KMS-11 (cell line): ENCODE results near the gene NCF4.

Source experiments
- H2AFZ ChIP-seq: fragments of 200-600 bp; sonication (generic); 2 replicates; pipeline ENCODE4 v1.6.1; 2016; ENCODE audit warnings: antibody characterized with exemption, mixed run types, low read depth
- H3K27ac ChIP-seq: fragments of 200-600 bp; sonication (generic); 2 replicates; pipeline ENCODE4 v1.6.1; 2016; ENCODE audit warnings: mild to moderate bottlenecking, mixed run types
- H3K27me3 ChIP-seq: fragments of 200-600 bp; sonication (generic); 2 replicates; pipeline ENCODE4 v1.6.1; 2017; ENCODE audit warnings: mild to moderate bottlenecking, low read depth, mixed run types, moderate library complexity; ENCODE audit not compliant: insufficient read depth
- H3K36me3 ChIP-seq: fragments of 200-600 bp; sonication (generic); 2 replicates; pipeline ENCODE4 v1.6.1; 2017; ENCODE audit warnings: mild to moderate bottlenecking, mixed run types; ENCODE audit not compliant: insufficient read depth
- H3K4me1 ChIP-seq: fragments of 200-600 bp; sonication (generic); 2 replicates; pipeline ENCODE4 v1.6.1; 2016; ENCODE audit warnings: mild to moderate bottlenecking, low read depth, mixed run types; ENCODE audit not compliant: poor library complexity, severe bottlenecking
- H3K4me2 ChIP-seq: fragments of 200-600 bp; sonication (generic); 2 replicates; pipeline ENCODE4 v1.7.0; 2016; ENCODE audit warnings: mild to moderate bottlenecking, mixed run types
- H3K4me3 ChIP-seq: fragments of 200-600 bp; sonication (generic); IDR thresholded peaks from 2 replicates; pipeline ENCODE4 v1.6.1; 2017; ENCODE audit warnings: low read depth, low read length, mixed read lengths; ENCODE audit not compliant: insufficient read depth
- H3K79me2 ChIP-seq: fragments of 200-600 bp; sonication (generic); 2 replicates; pipeline ENCODE4 v1.6.1; 2016; ENCODE audit warnings: low read depth, mixed run types; ENCODE audit not compliant: insufficient read depth
- H3K9ac ChIP-seq: fragments of 200-600 bp; sonication (generic); 2 replicates; pipeline ENCODE4 v1.6.1; 2016; ENCODE audit warnings: mild to moderate bottlenecking, mixed run types
- H4K20me1 ChIP-seq: fragments of 200-600 bp; sonication (generic); 2 replicates; pipeline ENCODE4 v1.6.1; 2016; ENCODE audit warnings: mild to moderate bottlenecking, mixed run types; ENCODE audit not compliant: insufficient read depth
- CTCF ChIP-seq: fragments of 200-600 bp; sonication (generic); conservative IDR thresholded peaks from 2 replicates; pipeline ENCODE4 v1.6.1; 2017; ENCODE audit warnings: low read depth, mild to moderate bottlenecking, antibody characterized with exemption, low read length, moderate library complexity, mixed read lengths

NCF4 gene

GRCh38 chr22:36881504-36882245, 20.9 kb downstream of the NCF4 start:
- Histone ChIP-seq H2AFZ (no peak overlapping the region), H3K4me3 (no peak overlapping the region), H3K4me2 (no peak overlapping the region), H3K27me3 (peaks cover 2% of the 10 kb centered on the region; the same call in 1 of the 2 replicates), H3K27ac (no peak overlapping the region), H3K79me2 (no peaks in the 10 kb centered on the region), H3K4me1 (no peaks in the 10 kb centered on the region), H3K9ac (no peak overlapping the region), H3K36me3 (no peaks in the 10 kb centered on the region), H4K20me1 (no peaks in the 10 kb centered on the region)
- TF ChIP-seq CTCF: no peak

GRCh38 chr22:36884349-36885158, 23.7 kb downstream of the NCF4 start:
- H3K27me3 ChIP-seq: peaks cover 4% of the 10 kb centered on the region; the same call in 1 of the 2 replicates
- H3K4me1 ChIP-seq: no peaks in the 10 kb centered on the region
- no peak overlapping the region for H3K27ac ChIP-seq
- no peaks in the 10 kb centered on the region for H3K79me2 ChIP-seq
- H3K4me2 ChIP-seq: no peak overlapping the region
- H3K4me3 ChIP-seq: no peak overlapping the region
- H3K9ac ChIP-seq: no peak overlapping the region
- no peaks in the 10 kb centered on the region for H4K20me1 ChIP-seq
- H3K36me3 ChIP-seq: no peaks in the 10 kb centered on the region
- H2AFZ ChIP-seq: no peak overlapping the region
- TF ChIP-seq CTCF: no peak

GRCh38 chr22:36885474-36885873, 24.7 kb downstream of the NCF4 start:
- Histone ChIP-seq H3K79me2 (no peaks in the 10 kb centered on the region), H3K27me3 (peaks cover 4% of the 10 kb centered on the region; the same call in 1 of the 2 replicates), H3K4me1 (no peaks in the 10 kb centered on the region), H3K36me3 (no peaks in the 10 kb centered on the region), H3K4me3 (no peak overlapping the region), H3K27ac (no peak overlapping the region), H3K9ac (no peak overlapping the region), H4K20me1 (no peaks in the 10 kb centered on the region), H2AFZ (no peak overlapping the region), H3K4me2 (no peak overlapping the region)
- no peak for TF ChIP-seq CTCF

- H3K27me3 ChIP-seq: peaks cover 4% of the 10 kb centered on the region; the same call in 1 of the 2 replicates
- no peak for TF ChIP-seq CTCF
These were observed 25.2 kb downstream of the NCF4 start for GRCh38 chr22:36886016-36886415.

More at GRCh38 chr22:36886016-36886415, 25.2 kb downstream of the NCF4 start:
- H3K27ac ChIP-seq: no peak overlapping the region
- no peak overlapping the region for H3K4me2 ChIP-seq
- H3K9ac ChIP-seq: no peak overlapping the region
- no peak overlapping the region for H3K4me3 ChIP-seq
- no peak overlapping the region for H2AFZ ChIP-seq
- no peaks in the 10 kb centered on the region for H3K79me2 ChIP-seq
- H4K20me1 ChIP-seq: no peaks in the 10 kb centered on the region
- H3K36me3 ChIP-seq: no peaks in the 10 kb centered on the region
- H3K4me1 ChIP-seq: no peaks in the 10 kb centered on the region
